Measurements from ENCODE around the gene IRS2. TPM values are rescaled to one million over a fixed set of nuclear protein-coding genes. Genes with fewer than 3 reads are reported as not detected.

IRS2 gene
- total RNA-seq, 1 donor from 2014 or later, result 42.4 TPM

GRCh38 chr13:109745060-109745459, 41.3 kb downstream of the IRS2 start:
- intact Hi-C loops (cut with DNase I), result no loop called here
- no peaks in the 10 kb centered on the region for H3K27me3 ChIP-seq
- TF ChIP-seq, protein P1, sequence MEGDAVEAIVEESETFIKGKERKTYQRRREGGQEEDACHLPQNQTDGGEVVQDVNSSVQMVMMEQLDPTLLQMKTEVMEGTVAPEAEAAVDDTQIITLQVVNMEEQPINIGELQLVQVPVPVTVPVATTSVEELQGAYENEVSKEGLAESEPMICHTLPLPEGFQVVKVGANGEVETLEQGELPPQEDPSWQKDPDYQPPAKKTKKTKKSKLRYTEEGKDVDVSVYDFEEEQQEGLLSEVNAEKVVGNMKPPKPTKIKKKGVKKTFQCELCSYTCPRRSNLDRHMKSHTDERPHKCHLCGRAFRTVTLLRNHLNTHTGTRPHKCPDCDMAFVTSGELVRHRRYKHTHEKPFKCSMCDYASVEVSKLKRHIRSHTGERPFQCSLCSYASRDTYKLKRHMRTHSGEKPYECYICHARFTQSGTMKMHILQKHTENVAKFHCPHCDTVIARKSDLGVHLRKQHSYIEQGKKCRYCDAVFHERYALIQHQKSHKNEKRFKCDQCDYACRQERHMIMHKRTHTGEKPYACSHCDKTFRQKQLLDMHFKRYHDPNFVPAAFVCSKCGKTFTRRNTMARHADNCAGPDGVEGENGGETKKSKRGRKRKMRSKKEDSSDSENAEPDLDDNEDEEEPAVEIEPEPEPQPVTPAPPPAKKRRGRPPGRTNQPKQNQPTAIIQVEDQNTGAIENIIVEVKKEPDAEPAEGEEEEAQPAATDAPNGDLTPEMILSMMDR (IDR thresholded peaks at IDR 0.05), result no peak
- H3K4me1 ChIP-seq, result no peaks in the 10 kb centered on the region
- H3K27ac ChIP-seq, result no peak overlapping the region
- H3K4me3 ChIP-seq, result no peak overlapping the region
- H3K9me3 ChIP-seq, result no peaks in the 10 kb centered on the region
- DNase-seq (ENCODE audit: low spot score in 2 of 2), result no peak
- H3K36me3 ChIP-seq, result no peaks in the 10 kb centered on the region

DNA sequence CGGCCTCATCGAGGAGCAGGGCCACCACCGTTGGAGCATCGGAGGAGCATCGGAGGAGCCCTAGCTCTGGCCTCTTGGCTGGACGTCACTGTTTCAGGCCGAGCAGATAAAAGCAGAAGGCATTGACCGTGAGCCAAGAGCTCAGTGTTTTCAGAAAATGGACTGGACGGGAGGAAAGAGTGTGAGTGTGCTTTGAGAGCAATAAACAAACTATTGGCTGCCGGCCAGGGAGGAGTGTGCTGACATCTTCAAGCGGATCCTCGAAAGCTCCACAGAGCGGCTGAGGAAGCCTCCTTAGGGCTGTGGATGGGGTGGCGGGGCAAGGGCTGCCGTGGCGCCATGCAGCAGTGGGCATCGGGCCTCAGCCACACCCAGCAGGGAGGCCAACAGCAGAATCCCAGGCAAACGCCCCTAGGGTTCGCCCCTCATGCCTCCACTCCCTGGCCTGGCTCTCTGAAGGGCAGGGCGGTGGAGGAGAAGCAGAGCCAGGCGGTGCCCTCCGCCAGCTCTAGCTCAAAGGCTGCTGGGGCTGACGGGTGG, 41.8 kb downstream of the IRS2 start:
- Histone ChIP-seq H3K4me1 (no peaks in the 10 kb centered on the region), H3K4me3 (no peak overlapping the region), H3K27me3 (no peaks in the 10 kb centered on the region), H3K9me3 (no peaks in the 10 kb centered on the region), H3K27ac (no peak overlapping the region), H3K36me3 (no peaks in the 10 kb centered on the region)
- intact Hi-C loops (cut with DNase I), result no loop called here
- TF ChIP-seq, protein P1 (IDR thresholded peaks at IDR 0.05), result no peak
- no peak for DNase-seq (ENCODE audit: low spot score in 2 of 2)

DNA sequence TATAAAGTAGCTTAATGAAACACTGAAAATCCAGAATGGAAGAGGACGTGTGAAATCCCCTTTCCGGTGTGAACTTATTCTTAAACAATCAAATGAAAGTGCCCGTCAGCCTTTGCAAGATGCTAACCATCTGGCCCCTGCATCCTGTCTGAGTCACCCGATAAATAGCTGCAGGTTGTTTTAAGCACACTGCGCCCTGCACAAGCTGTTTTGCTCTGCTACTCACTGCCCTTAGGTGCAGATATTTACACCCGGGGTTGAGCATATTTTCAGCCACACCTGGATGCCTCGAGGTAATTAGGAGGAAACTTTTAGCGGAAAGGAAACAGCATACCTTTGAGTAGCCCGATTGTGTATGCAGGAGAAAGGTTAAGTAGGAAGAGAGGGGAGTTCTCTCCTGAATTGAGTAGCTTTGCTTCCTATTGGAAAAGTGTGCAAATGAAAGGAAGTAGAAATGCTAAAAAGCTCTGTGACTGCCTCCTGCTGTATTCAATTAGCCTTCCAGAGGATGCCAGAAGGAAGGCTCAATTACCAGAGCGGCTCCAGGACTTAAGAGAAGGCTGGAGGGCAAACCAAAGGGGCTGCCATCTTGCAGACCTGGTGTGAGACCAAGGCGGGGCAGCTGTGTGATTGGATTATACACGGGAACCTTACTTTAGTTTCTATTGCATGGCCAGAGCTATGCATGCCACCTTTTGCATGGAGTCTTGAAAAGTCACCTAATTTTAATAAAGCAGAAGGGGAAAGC, 42.5 kb downstream of the IRS2 start:
- H3K27ac ChIP-seq, result no peak overlapping the region

GRCh38 chr13:109741966-109742365, 44.4 kb downstream of the IRS2 start:
- Histone ChIP-seq H3K4me1 (no peaks in the 10 kb centered on the region), H3K4me3 (no peak overlapping the region), H3K9me3 (no peaks in the 10 kb centered on the region), H3K36me3 (no peaks in the 10 kb centered on the region), H3K27me3 (no peaks in the 10 kb centered on the region), H3K27ac (no peak overlapping the region)
- DNase-seq (ENCODE audit: low spot score in 2 of 2), result no peak
- intact Hi-C loops (cut with DNase I), result no loop called here
- TF ChIP-seq, protein P1 (IDR thresholded peaks at IDR 0.05), result no peak

More for the DNA sequence above, 42.5 kb downstream of the IRS2 start:
- no peaks in the 10 kb centered on the region for H3K4me1 ChIP-seq
- DNase-seq (ENCODE audit: low spot score in 2 of 2), result no peak
- intact Hi-C loops (cut with DNase I), result no loop called here
- no peaks in the 10 kb centered on the region for H3K27me3 ChIP-seq
- no peak overlapping the region for H3K4me3 ChIP-seq
- TF ChIP-seq, protein P1 (IDR thresholded peaks at IDR 0.05), result no peak
- H3K36me3 ChIP-seq, result no peaks in the 10 kb centered on the region
- H3K9me3 ChIP-seq, result no peaks in the 10 kb centered on the region

GRCh38 chr13:109740721-109741120, 45.7 kb downstream of the IRS2 start:
- no peaks in the 10 kb centered on the region for H3K9me3 ChIP-seq
- intact Hi-C loops (cut with DNase I), result no loop called here
- no peaks in the 10 kb centered on the region for H3K36me3 ChIP-seq
- H3K27me3 ChIP-seq, result no peaks in the 10 kb centered on the region
- no peak for DNase-seq (ENCODE audit: low spot score in 2 of 2)
- H3K4me1 ChIP-seq, result no peaks in the 10 kb centered on the region
- TF ChIP-seq, protein P1 (IDR thresholded peaks at IDR 0.05), result no peak
- no peak overlapping the region for H3K4me3 ChIP-seq
- no peak overlapping the region for H3K27ac ChIP-seq
